SU-DHL-6 (cell line): ENCODE measurements around the gene FAM227A.

Experiments
- EZH2phosphoT487 ChIP-seq: fragments of 200-600 bp; sonication (generic), shearing (Covaris generic); conservative IDR thresholded peaks from 2 replicates; pipeline ENCODE4 v1.6.1; 2018; ENCODE audit warnings: mild to moderate bottlenecking, antibody characterized with exemption, low read length, moderate library complexity, mixed read lengths
- TF ChIP-seq, protein P1 (sequence below): fragments of 200-600 bp; sonication (generic); IDR thresholded peaks from one replicate; pipeline ENCODE4 v1.5.1; 2017; ENCODE audit warnings: antibody characterized with exemption, mild to moderate bottlenecking, low read length, moderate library complexity; ENCODE audit not compliant: insufficient read depth, poor library complexity, severe bottlenecking

DNA sequence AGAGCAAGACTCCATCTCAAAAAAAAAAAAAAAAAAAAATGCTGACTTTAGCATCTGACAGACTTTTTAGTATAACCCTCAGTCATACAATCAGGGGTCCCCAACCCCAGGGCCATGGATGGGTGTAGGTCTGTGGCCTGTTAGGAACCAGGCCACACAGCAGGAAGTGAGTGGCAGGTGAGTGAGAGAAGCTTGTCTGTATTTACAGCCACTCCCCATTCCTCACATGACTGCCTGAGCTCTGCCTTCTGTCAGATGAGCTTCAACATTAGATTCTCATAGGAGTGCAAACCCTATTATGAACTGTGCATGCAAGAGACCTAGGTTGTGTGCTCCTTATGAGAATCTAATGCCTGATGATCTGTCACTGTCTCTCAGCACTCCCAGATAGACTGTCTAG lies 3.3 kb downstream of the FAM227A start:
- TF ChIP-seq, protein P1, sequence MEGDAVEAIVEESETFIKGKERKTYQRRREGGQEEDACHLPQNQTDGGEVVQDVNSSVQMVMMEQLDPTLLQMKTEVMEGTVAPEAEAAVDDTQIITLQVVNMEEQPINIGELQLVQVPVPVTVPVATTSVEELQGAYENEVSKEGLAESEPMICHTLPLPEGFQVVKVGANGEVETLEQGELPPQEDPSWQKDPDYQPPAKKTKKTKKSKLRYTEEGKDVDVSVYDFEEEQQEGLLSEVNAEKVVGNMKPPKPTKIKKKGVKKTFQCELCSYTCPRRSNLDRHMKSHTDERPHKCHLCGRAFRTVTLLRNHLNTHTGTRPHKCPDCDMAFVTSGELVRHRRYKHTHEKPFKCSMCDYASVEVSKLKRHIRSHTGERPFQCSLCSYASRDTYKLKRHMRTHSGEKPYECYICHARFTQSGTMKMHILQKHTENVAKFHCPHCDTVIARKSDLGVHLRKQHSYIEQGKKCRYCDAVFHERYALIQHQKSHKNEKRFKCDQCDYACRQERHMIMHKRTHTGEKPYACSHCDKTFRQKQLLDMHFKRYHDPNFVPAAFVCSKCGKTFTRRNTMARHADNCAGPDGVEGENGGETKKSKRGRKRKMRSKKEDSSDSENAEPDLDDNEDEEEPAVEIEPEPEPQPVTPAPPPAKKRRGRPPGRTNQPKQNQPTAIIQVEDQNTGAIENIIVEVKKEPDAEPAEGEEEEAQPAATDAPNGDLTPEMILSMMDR: no peak
- TF ChIP-seq EZH2phosphoT487: no peak
